GM19238 (cell line): ENCODE results near the gene NKX6-2.
"Not testable (repeated sequence)": the region's sequence is repeated elsewhere in the genome, so short reads cannot be mapped to it uniquely, and the experiment has no call there.

Source experiments
- DNase-seq: peaks from one replicate; pipeline ENCODE4 v3.0.0; 2011; ENCODE audit warnings: low spot score; ENCODE audit not compliant: insufficient read length

The NKX6-2 gene

DNA sequence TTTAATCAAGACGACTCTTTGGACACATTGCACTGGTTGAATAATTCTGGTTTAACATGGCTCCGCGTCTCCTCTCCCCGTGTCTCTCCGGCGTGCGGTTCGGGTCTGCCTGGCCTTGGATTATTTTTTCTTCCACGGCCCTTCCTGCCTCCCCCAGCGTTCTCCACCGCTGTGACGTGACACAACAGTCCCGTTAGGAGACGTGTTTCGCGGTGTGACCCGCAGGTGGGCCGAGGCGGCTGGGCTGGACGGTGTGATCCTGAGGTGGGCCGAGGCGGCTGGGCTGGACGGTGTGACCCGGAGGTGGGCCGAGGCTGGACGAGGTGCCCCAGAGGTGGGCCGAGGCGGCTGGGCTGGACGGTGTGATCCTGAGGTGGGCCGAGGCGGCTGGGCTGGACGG, 12.0 kb upstream of the NKX6-2 start:
- not testable (repeated sequence) for DNase-seq

DNA sequence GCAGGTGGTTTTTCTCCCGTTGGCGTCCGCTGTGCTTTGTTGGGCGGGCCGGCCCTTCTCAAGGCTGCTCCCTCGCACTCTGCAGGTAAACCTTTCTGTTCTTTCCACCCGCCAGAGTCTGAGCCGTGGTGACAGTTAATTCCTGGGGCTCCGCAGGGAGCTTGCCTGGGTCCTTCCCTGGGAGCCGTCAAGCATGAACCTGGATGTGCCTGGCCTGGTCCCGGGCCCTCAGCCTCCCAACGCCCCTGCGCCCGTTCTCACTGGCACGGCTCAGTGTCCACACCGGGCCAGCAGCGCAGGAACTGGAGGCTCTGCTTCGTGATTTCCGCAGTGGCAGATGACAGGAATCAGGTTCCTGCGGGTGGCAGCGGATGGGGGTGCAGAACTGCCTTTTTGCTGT, 10.9 kb upstream of the NKX6-2 start:
- no peak for DNase-seq

DNA sequence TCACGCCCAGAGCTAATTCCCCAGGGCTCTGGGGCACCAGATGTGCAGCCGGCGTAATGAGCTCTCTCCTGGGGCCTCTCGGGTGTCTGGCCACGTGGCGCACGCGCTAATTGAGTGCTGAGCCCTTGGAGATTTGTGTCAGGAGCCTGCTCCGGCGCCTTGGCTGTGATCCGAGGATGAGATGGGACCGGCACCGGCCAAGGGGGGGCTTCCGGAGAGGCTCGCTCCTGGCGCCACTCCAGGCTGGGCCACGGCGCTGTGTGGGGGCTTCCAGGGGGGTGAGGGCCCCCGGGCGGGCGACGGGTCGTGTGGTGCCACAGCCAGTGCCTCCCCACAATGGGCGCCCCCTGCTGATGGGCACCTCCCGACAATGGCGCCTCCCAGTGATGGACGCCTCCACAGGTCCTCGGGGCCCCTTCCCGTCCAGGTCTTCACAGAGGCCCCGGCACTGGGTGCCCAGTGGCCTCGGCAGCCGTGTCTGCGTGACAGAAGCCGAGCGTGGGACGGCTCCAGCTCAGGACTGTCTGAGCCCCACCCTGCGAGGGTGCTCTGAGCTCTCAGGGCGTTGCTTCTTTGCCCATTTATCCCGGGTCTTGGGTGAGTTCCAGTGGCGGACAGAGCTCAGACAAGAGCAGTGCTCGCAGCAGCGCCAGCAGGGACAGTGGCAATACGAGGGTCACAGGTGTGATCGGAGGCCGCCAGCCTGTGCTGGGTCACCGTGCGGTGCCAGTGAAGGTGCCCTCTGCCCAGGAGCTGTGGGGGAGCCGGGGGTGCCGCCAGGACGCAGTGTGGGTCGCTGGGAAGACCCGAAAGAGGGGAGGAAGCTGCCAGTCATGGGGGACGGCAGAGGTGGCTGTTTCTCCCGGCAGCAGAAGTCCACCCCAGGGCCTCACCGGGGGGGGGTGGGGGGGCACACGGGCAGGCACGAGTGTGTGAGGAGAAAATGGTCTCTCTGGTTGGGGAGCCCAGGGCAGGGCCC, 8.2 kb upstream of the NKX6-2 start:
- DNase-seq = no peak

DNA sequence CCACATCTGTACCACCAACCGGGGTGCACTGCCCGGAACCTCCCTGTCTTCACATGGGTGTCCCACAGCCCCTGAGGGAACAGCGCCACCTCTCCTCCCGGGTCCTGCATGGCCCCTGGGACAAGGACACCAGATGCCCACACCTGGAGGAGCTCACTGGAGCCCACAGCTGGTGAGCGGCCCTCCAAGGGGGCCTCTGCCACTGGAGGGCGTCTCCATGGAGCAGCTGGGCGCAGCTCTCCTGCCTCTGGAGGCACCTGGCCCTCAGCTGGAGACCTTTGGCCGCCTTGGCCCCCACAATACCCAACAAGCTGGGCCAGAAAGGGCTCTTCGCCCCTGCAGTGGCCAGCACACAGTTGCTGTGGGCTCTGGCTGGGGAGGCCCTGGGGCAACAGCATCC, 7.3 kb upstream of the NKX6-2 start:
- no peak for DNase-seq

DNA sequence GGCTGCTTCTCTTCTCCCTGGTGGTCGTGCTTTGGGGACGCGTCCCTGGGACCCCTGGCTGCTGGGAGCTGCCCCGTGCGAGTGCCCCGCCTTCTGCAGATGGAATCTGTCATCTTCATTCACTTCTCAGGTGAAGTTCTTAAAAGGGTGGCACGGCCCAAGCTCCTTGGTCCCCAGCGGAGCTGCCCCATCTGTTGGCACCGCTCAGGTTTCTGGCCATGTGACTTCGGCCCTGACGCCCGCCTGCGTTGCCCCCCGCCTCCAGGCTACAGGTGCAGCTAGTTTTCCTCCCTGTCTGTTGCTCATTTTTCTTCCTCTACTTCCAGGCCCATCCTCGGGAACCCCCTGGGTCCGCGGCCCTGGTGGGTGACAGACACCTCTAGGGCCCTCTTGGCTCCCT, 6.8 kb upstream of the NKX6-2 start:
- DNase-seq = no peak

DNA sequence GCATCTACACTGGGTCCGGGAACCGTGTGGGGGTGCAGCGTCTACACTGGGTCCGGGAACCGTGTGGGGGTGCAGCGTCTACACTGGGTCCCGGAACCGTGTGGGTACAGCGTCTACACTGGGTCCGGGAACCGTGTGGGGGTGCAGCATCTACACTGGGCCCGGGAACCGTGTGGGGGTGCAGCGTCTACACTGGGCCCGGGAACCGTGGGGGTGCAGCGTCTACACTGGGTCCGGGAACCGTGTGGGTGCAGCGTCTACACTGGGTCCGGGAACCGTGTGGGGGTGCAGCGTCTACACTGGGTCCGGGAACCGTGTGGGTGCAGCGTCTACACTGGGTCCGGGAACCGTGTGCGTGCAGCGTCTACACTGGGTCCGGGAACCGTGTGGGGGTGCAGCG, 6.2 kb upstream of the NKX6-2 start:
- not testable (repeated sequence) for DNase-seq

DNA sequence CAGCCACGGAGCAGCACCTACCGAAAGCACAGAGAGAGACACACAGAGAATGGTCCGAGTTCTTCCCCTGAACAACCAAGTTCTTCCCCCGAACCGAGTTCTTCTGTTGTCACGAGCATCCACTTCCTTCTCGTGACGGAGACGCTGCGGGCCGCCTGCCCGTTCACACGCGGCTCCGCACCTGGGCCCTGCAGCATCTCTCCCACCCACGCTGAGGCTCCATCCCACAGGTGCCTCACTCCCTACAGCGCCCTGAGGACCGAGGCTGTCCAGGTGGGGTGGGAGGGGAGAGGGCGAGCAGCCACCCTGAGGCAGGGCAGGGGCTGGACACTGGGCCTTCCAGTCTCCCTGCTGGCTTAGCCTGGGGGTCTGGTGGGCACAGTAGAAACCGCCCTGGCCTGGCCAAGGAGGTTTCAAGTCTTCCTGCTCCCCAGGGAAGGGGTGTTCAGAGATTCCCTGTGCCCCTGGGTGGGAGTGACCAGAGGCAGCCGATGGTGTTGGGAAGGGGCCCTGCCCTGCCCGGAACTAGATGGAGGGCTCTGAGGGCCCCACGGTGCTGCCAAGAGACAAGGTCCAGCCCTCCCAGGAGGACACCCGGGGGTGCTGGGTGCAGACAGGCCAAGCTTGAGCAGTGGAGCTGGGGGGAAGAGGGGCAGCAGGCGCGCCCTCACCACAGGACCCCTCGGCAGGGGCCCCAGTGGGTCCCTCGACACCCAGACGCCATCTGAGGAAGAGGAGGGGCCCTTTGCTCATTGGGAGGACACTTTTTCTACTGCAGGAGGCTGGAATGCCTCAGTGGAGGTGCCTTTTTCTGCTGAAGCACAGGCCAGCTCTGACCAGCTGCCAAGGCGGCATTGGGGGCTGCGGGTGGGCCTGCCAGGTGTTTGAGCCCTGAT, 5.2 kb upstream of the NKX6-2 start:
- DNase-seq = no peak

DNA sequence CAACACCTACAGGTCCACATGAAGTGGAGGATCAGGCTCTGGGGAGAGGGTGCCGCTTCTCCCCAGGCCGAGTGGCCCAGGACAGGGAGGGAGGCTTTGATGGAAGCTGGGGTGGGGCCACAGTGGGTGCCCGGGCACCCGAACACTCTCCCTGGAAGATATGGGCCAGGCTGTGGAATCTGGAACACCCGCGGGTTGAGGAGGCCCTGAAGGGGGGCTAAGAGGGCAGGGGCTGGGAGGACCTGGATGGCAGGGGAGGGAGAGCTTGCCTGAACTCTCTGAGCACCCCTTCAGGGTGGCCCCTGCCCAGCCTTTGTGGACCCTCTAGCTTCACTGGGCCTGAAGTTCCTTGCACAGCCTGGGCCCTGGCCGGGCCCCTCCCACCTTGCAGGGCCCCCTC, 4.5 kb upstream of the NKX6-2 start:
- DNase-seq = no peak

DNA sequence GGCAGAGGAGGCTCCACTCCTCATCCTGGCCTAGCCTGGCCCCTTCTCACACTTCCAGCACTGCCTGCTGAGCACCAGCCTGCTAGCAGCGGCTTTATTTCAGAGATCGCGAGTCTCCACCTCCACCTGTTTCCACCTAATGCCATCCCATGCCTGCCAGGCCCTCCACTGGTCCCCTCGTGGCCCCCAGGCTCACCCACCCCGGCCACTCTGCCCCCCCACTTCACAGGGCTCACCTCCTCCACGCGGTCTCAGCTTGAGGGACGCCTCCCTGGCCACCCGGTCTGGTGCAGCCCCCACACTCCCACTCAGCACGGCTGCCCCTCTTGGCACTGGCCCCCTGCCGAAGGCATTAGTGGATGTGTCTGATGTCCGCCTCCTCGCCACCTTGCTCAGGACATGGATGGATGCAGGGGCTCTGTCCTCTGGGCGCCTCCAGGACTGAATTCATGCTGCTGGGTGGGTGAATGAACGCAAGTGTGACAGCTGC, 3.8 kb upstream of the NKX6-2 start:
- DNase-seq = no peak

DNA sequence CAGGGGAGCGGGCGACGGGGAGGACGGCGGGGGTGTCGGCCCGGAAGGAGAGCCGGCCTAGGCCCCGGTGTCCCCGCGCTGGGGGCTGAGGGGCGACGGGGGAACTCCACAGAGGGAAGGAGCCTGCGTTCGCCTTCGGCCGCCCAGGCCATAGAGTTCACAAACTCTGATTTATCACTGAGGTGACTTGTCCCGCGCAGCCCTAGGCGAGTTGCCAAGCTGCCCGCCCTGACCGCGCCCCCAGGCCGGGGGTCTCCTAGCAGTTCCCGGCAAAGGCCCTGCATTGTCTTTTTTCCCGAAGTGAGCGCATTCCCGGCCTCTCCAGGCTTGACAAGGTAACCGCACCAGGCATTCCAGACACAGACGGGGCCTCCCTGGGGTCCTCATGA, 2.9 kb upstream of the NKX6-2 start:
- no peak for DNase-seq

DNA sequence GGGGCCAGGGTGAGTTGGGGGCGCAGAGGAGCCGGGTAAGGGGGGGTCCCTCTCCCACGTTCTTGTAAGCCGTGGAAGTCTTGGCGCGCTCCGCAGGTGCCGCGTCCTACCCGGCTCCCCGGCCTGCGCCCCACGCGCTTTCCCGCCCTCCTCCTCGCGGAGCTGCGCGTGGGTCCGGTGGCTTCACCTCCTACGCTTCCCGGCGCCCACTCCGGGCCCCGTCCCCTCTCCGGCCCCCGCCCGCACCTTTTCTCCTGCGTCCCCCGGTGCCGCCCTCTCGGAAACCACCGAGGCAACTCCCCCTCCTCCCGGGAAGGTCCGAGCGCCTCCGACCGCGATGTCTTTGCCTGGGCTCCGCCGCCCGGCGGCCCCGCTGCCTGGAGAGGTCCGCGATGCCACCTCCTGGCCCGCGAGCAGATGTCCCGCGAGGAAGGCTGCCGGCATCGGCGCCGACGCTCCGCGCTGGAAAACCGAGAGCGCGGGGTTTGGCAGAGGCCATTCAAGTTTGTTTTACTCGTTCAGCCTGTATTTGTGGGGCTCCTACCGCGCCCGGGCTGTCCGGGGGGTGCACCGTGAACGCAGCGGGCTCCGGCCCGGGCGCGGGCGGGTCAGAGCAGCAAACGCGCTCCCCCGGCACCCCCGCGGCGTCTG, 2.4 kb upstream of the NKX6-2 start:
- no peak for DNase-seq

DNA sequence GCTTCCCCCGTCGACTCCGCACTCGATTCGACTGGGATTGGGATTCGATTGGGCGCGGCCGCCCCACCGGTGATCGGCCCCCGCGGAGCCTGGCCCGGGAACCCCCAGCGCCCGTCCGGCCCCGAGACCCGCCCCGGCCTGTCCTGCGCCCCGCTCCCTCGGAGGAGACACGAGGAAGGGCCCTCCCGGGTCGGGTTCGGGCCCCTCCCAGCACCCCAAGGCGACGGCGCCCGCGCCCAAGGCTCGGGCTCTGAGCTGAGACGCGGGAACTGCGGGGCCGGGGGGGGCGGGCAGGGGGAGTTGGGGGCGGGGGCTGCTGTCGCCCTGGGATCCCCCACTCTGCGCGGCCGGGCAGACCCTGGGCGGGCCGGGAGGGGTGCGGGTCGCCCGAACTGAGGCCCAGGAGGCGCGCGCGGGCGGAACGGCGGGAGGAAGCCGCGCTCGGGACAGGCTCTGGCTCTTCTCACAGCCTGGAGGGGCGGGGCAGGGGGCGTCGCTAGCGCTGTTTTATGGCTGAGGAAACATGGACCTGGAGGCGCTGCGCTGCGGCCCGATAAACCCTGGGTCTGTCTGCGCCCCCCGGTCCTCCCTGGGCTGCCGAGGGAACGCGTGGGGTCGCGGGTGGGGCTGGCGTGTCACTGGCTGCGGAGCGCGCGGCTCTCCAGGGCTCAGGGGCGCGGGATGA, 1.7 kb upstream of the NKX6-2 start:
- DNase-seq = no peak

DNA sequence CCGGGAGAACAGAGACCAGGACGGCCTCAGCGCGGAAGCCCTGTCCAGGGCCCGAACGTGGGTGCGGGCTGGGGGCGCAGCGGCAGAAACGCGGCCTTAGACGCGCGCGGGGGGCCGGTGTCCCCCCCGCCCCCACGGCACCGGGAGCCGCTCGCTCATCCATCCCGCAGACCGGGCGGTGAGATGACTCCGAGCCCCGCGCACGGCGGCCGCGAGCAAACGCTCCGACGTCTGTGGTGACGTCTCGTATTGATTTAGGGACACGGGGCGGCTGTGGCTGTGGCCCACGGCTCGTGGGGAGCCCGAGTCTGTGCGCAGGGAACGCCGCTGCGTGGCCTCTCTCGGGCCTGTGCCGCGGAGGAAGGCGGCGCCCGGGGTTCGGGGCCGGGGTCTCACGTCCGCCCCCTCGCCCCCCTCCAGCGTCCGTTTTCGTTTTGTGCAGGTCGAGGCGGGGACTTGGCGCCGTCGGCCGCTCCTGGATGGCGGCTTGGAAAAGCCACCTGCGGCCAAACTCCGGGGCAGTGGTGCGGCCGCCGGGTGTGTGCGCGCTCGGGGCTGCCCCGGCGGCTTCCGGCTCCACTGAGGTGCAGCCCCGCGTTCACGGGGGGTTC, 1.0 kb upstream of the NKX6-2 start:
- DNase-seq = no peak

DNA sequence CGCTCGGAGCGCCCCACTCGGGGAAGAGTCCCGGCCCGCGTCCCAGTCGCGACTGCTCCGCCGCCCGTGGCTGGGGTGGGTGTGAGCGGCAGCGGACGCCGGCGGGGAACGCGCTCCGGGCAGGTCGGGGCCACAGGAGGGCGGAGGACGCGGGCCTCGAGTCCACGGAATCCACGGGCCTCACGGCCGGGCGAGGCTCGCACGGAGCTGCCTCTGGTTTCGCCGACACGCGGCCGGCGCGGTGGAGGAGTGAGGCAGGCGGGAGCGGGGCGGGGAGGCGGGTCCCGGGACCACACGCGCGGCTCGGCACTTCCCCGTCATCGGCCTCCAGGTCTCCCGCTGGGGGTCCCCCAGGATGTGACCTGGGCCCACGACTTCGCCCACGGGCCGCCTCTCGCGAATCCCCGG, 533 bp upstream of the NKX6-2 start:
- no peak for DNase-seq

DNA sequence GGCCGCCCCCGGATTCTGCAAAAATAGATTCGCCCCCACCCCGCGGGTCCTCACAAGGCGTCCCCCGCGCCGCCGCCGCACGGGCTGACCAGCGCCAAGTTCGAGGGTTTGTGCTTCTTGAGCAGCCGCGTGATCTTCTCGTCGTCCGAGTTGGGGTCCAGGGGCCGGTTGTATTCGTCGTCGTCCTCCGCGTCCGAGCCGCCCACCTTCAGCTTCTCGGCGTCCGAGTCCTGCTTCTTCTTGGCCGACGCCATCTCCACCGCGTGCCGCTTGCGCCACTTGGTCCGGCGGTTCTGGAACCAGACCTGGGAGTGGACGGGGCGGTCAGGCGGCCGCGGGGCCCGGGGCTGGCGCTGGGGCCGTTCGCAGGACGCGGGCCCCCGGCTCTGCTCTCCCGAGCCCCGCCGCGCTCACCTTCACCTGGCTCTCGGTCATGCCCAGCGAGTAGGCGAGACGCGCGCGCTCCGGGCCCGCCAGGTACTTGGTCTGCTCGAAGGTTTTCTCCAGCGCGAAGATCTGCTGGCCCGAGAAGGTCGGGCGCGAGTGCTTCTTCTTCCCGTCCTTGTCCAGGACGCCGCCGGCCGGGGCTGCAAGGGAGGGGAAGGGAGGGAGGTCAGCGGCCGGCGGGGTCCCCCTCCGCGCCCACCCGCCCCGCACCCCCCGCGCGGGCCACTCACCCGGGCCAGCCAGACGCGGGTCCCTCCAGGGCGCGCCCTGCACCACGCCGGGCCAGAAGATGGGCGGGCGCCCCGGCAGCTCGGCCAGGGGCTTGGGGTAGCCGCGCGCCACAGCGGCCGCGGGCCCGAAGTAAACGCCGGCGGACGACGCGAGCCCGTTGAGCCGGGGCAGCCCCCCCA, 853 bp downstream of the NKX6-2 start:
- no peak for DNase-seq

DNA sequence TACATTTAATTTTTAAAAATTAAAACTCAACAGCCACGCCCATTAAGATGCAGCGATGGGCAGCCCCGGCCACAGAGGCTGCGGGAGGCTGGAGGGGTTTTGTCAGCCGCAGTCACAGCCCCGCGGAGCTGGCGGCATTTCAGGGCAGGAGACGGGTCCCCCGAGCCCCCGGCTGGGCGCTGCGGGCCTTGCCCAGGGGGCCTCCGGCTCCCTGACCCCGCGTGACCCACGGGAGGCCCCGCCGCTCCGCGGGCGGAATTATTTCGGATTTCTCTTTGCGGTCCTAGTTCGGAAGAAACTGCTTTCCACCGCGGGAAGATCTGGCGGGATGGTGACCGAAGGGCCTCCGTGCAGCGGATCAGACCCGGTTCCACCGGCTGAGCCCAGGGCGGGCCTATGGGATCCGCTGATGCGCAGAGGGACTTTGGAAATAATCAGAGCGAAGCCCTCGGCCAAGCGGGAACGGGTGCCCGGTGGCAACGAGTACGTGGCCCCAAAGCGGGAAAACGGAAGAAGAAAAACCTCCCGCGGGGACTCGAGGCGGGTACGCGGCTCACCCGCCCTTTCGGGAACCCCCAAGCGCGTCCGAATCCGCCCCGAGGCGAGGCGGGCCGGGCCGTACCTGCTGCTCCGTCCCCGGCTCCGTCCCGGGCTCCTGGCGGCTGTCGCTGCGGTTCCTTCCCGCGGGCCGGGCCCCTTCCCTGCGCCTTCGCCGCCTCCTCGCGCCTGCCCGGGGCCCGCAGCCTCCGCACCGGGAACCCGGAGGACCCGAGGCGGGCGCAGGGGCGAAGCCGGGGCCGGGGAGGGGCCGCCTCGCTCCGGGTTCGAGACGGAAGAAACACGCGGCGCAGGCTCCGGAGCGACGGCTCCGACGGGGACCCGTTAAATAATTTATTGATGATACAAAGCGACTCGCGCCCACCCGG, 1.7 kb downstream of the NKX6-2 start:
- DNase-seq = no peak

DNA sequence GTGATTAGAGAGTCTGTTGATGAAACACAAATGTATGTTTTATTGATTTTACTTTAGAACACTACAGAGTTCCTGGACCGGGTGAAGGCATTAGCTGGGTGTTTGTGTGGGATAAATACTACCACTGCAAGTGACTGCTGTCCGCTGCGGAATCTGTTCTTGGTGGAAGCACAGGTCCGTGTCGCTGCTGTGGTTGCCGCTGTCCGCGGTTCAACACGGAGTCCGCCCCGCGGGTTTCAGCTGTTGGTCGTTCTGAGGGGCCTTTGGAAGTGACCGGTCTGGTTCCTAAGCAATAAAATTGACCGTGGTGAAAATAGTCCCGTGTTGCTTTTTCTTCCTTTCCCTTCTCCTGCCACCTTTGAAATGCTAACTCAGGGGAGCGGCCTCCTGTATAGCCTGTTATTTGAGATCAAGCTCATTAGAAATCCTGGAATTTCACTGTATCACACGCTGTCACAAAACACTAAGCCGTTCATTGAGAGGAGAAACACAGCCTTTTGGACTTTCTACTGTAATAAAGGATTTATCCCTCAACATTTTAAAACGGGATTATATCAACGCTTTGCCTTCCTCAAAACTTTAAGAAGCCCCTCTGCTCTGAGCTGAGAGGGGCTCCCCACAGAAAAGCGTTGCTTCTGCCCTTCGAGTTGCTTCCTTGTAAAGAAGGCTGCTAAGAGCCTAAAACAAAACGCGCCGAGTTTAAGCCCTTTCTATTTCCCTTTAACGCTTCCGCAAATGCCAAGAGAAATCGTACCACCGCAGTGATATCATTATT, 2.6 kb downstream of the NKX6-2 start:
- no peak for DNase-seq

DNA sequence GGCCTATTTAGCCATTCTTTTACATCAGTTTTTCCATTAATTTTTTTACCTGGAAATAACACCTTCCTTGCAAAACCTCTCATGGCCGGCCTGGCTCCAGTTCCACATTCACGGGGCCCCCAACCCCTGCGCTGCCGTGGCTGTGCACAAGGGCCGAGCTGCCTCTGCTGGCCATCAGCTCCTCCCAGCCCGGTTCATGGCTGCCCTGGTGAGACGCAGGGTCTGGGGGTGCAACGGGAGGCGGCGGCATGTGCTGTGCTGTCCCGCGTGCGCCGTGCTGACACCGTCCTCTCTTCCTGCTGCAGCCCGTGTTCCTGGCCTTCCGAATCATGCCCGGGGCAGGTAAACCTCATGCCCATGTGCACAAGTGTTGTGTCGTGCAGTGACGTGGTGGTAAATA, 4.4 kb downstream of the NKX6-2 start:
- DNase-seq = no peak
